Cortex of kidney (tissue), 1 donor: ENCODE results near the gene CNPY4.

Experiments used
- DNase-seq: peaks from one replicate; lab custom pipeline; 2025; lab: John Stamatoyannopoulos, UW

CNPY4 gene

GRCh38 chr7:100148559-100149328 lies 29.3 kb downstream of the CNPY4 start, which contains the start of gene LAMTOR4:
Gene LAMTOR4 (plus strand): TSS chr7:100148918. CDS start chr7:100148973, 55 bp downstream.
- DNase-seq, result peak; percentile 63

GRCh38 chr7:100152404-100152803 lies 33.0 kb downstream of the CNPY4 start:
- no peak for DNase-seq

- no peak for DNase-seq
Observed at GRCh38 chr7:100152937-100153666, 33.7 kb downstream of the CNPY4 start.

- DNase-seq, result no peak
Observed at GRCh38 chr7:100153708-100154535, 34.5 kb downstream of the CNPY4 start.

- DNase-seq, result no peak
Observed at GRCh38 chr7:100154651-100155491, 35.4 kb downstream of the CNPY4 start.

- DNase-seq, result no peak
Observed at GRCh38 chr7:100155553-100156317, 36.3 kb downstream of the CNPY4 start.

GRCh38 chr7:100156331-100157068 lies 37.1 kb downstream of the CNPY4 start:
- DNase-seq, result no peak

- no peak for DNase-seq
Observed at GRCh38 chr7:100157069-100157333, 37.6 kb downstream of the CNPY4 start.

- DNase-seq, result no peak
Observed at GRCh38 chr7:100157334-100158228, 38.1 kb downstream of the CNPY4 start.

GRCh38 chr7:100158229-100159098 lies 39.0 kb downstream of the CNPY4 start, which contains the start of gene TRAPPC14:
Gene TRAPPC14 (minus strand): TSS chr7:100158723. CDS start chr7:100158499, 224 bp downstream.
- no peak for DNase-seq

GRCh38 chr7:100159099-100159623 lies 39.7 kb downstream of the CNPY4 start:
- DNase-seq, result no peak

- no peak for DNase-seq
Observed at GRCh38 chr7:100160067-100160466, 40.6 kb downstream of the CNPY4 start.

GRCh38 chr7:100163006-100163531 lies 43.6 kb downstream of the CNPY4 start:
- no peak for DNase-seq

- no peak for DNase-seq
Observed at GRCh38 chr7:100163871-100164270, 44.4 kb downstream of the CNPY4 start.

GRCh38 chr7:100166317-100166940 lies 47.0 kb downstream of the CNPY4 start:
- no peak for DNase-seq

- no peak for DNase-seq
Observed at GRCh38 chr7:100166970-100167911, 47.8 kb downstream of the CNPY4 start.
